NOMO-1 treated with DMSO at 0.1 percent for 48 hours (cell line): Measurements from ENCODE around the gene TMEM151A.
"Not testable (repeated sequence)": the region's sequence is repeated elsewhere in the genome, so short reads cannot be mapped to it uniquely, and the experiment has no call there.

Experiments
- DNase-seq: peaks from one replicate; lab custom pipeline; 2025; ENCODE audit not compliant: unreplicated experiment; lab: John Stamatoyannopoulos, UW

TMEM151A gene

GRCh38 chr11:66267039-66267378 lies 24.7 kb upstream of the TMEM151A start:
- no peak for DNase-seq

- peak; percentile 68 for DNase-seq
These were observed 24.1 kb upstream of the TMEM151A start for GRCh38 chr11:66267379-66268243.

GRCh38 chr11:66268244-66268951 lies 23.3 kb upstream of the TMEM151A start, which contains the start of gene RAB1B:
Gene RAB1B (plus strand): TSS chr11:66268639. CDS start chr11:66268680, 41 bp downstream.
- DNase-seq = peak; percentile 98

- peak; percentile 43 for DNase-seq
These were observed 22.5 kb upstream of the TMEM151A start for GRCh38 chr11:66268952-66269905.

GRCh38 chr11:66271816-66272215 lies 19.9 kb upstream of the TMEM151A start:
- DNase-seq = no peak

- no peak for DNase-seq
These were observed 19.1 kb upstream of the TMEM151A start for GRCh38 chr11:66272596-66272995.

- DNase-seq = no peak
These were observed 17.5 kb upstream of the TMEM151A start for GRCh38 chr11:66274219-66274618.

- DNase-seq = no peak
These were observed 16.3 kb upstream of the TMEM151A start for GRCh38 chr11:66275396-66275795.

- DNase-seq = no peak
These were observed 15.6 kb upstream of the TMEM151A start for GRCh38 chr11:66275984-66276612.

GRCh38 chr11:66276619-66277018 lies 15.1 kb upstream of the TMEM151A start:
- not testable (repeated sequence) for DNase-seq

GRCh38 chr11:66277064-66277463 lies 14.6 kb upstream of the TMEM151A start:
- DNase-seq = not testable (repeated sequence)

- no peak for DNase-seq
These were observed 14.0 kb upstream of the TMEM151A start, which contains the start of gene CNIH2 for GRCh38 chr11:66277471-66278362. Gene CNIH2 (plus strand): TSS chr11:66278175. CDS start chr11:66278457, 282 bp downstream.

GRCh38 chr11:66278363-66279091 lies 13.2 kb upstream of the TMEM151A start:
- no peak for DNase-seq

GRCh38 chr11:66279092-66279734 lies 12.5 kb upstream of the TMEM151A start:
- no peak for DNase-seq

- no peak for DNase-seq
These were observed 11.3 kb upstream of the TMEM151A start for GRCh38 chr11:66280428-66280827.

- DNase-seq = no peak
These were observed 10.7 kb upstream of the TMEM151A start for GRCh38 chr11:66281001-66281400.

GRCh38 chr11:66281776-66282467 lies 9.8 kb upstream of the TMEM151A start:
- DNase-seq = no peak
